Left lung (tissue), 10 donors: ENCODE results near the gene SCUBE3. TPM values are rescaled to one million over a fixed set of nuclear protein-coding genes. Genes with fewer than 3 reads are reported as not detected.

Experiments used
- ATAC-seq: fragments of 200-7000 bp; cut with Tn5 transposase; one replicate; pipeline ENCODE4 v1.9.1; 2020; ENCODE audit warnings: moderate library complexity
- DNase-seq, 4 donors: peaks; one replicate each; pipeline ENCODE4 v3.0.0-alpha.2; 2013 to 2020
- H3K27ac ChIP-seq, 2 donors: fragments of 200-600 bp; sonication (generic) in 1 of 2; one replicate each; pipeline versions ENCODE4 v1.5.0 to v1.8.0; 2020 to 2021
- H3K27me3 ChIP-seq, 2 donors: fragments of 200-600 bp; sonication (generic) in 1 of 2; one replicate each; pipeline versions ENCODE4 v1.5.0 to v1.8.0; 2020 to 2021
- H3K36me3 ChIP-seq, 2 donors: fragments of 200-600 bp; sonication (generic) in 1 of 2; one replicate each; pipeline versions ENCODE4 v1.5.0 to v1.8.0; 2020 to 2021
- H3K4me1 ChIP-seq, 2 donors: fragments of 200-600 bp; one replicate each; pipeline ENCODE4 v1.8.0; 2021
- H3K4me3 ChIP-seq, 2 donors: fragments of 200-600 bp; sonication (generic) in 1 of 2; one replicate each; pipeline versions ENCODE4 v1.5.0 to v1.8.0; 2020 to 2021; ENCODE audit warnings: mild to moderate bottlenecking in 1 of 2
- H3K9me3 ChIP-seq, 2 donors: fragments of 200-600 bp; sonication (generic) in 1 of 2; one replicate each; pipeline versions ENCODE4 v1.5.0 to v1.8.0; 2020 to 2021
- CTCF ChIP-seq, 2 donors: fragments of 200-600 bp; sonication (generic) in 1 of 2; IDR thresholded peaks; one replicate each; pipeline versions ENCODE4 v1.5.0 to v1.8.0; 2021; ENCODE audit warnings: antibody characterized with exemption in 2 of 2
- intact Hi-C, 2 donors: fragments of 100-400 bp; cut with DNase I; formaldehyde crosslinking; loops; one replicate each; pipeline versions ENCODE4 v1.11.2 to v1.14.2; 2022
- polyA plus RNA-seq, 6 donors: library from polyadenylated mRNA; unstranded; fragments of 120-200 nt; gene quantifications; one replicate each; pipeline ENCODE4 v1.2.1, GENCODE V29; 2013; ENCODE audit not compliant: insufficient read length in 6 of 6
- total RNA-seq, 2 donors: library from RNA; stranded (reverse); fragmentation: NEBNext Ultra II Directional; extraction: Animal tissue kit (Norgen Biotek cat#: 25700); gene quantifications; one replicate each; pipeline ENCODE4 v1.2.1, GENCODE V29; 2021
- donor health status: DM: no; HTN: yes; CAD: no.
- donor health status: DM: no; HTN: no; CAD: no.

SCUBE3 gene
- total and polyA plus RNA-seq, 8 donors: 2.2 to 4.7 (median 3.9) TPM

GRCh38 chr6:35294308-35294945, 80.7 kb downstream of the SCUBE3 start:
- DNase-seq (peak in 1 of 4 donors; percentile 49), ATAC-seq (peak; percentile 54)
- H3K27ac ChIP-seq: no peak overlapping the region
- intact Hi-C loops: no loop called here
- no peak overlapping the region for H3K4me3 ChIP-seq
- H3K27me3 ChIP-seq: no peaks in the 10 kb centered on the region
- TF ChIP-seq CTCF (IDR thresholded peaks at IDR 0.05): peak; percentile 59 to 65
- H3K4me1 ChIP-seq: peaks cover 3 to 31% of the 10 kb centered on the region in 2 donors
- H3K36me3 ChIP-seq: peaks cover 0 to 71% of the 10 kb centered on the region in 2 donors
- no peaks in the 10 kb centered on the region for H3K9me3 ChIP-seq

- Histone ChIP-seq H3K27ac (no peak overlapping the region), H3K27me3 (no peaks in the 10 kb centered on the region), H3K4me3 (no peak overlapping the region), H3K9me3 (no peaks in the 10 kb centered on the region), H3K4me1 (peaks cover 3 to 37% of the 10 kb centered on the region in 2 donors), H3K36me3 (peaks cover 0 to 65% of the 10 kb centered on the region in 2 donors)
- no peak for TF ChIP-seq CTCF (IDR thresholded peaks at IDR 0.05)
- intact Hi-C loops: no loop called here
- no peak for DNase-seq
- ATAC-seq: no peak
Observed at GRCh38 chr6:35295036-35295435, 81.3 kb downstream of the SCUBE3 start.

GRCh38 chr6:35295521-35296315, 82.0 kb downstream of the SCUBE3 start:
- intact Hi-C loops: no loop called here
- H3K36me3 ChIP-seq: peaks cover 0 to 58% of the 10 kb centered on the region in 2 donors
- ATAC-seq: no peak

GRCh38 chr6:35296931-35297600, 83.3 kb downstream of the SCUBE3 start:
- Histone ChIP-seq H3K9me3 (no peaks in the 10 kb centered on the region), H3K4me3 (peak overlapping the region in 1 of 2 donors; percentile 57), H3K36me3 (peaks cover 0 to 44% of the 10 kb centered on the region in 2 donors), H3K4me1 (peaks cover 3 to 57% of the 10 kb centered on the region in 2 donors), H3K27ac (peak overlapping the region in 1 of 2 donors; percentile 94), H3K27me3 (no peaks in the 10 kb centered on the region)
- TF ChIP-seq CTCF (IDR thresholded peaks at IDR 0.05): no peak
- no peak for DNase-seq
- no peak for ATAC-seq
- intact Hi-C loops: no loop called here

More at GRCh38 chr6:35295521-35296315, 82.0 kb downstream of the SCUBE3 start:
- no peaks in the 10 kb centered on the region for H3K9me3 ChIP-seq
- peaks cover 3 to 44% of the 10 kb centered on the region in 2 donors for H3K4me1 ChIP-seq
- H3K27ac ChIP-seq: no peak overlapping the region
- TF ChIP-seq CTCF (IDR thresholded peaks at IDR 0.05): no peak
- H3K4me3 ChIP-seq: no peak overlapping the region
- DNase-seq: no peak
- no peaks in the 10 kb centered on the region for H3K27me3 ChIP-seq
